HepG2 (cell line): ENCODE data around the gene RBBP8NL. TPM values are rescaled to one million over a fixed set of nuclear protein-coding genes. Genes with fewer than 3 reads are reported as not detected.

Source experiments
- AGO1 ChIP-seq: fragments of 200-400 bp; formaldehyde crosslinking; IDR thresholded peaks from 2 replicates; pipeline ENCODE4 v1.6.1; 2017; ENCODE audit warnings: mild to moderate bottlenecking, low read depth, low read length, moderate library complexity; ENCODE audit not compliant: poor library complexity, severe bottlenecking
- FLYWCH1 ChIP-seq: sonication (generic); formaldehyde crosslinking; IDR thresholded peaks from 2 replicates; pipeline ENCODE4 v1.8.1; 2023; ENCODE audit warnings: mild to moderate bottlenecking, missing genetic modification reagents
- FOXJ3 ChIP-seq: sonication (generic); formaldehyde crosslinking; IDR thresholded peaks from 2 replicates; pipeline ENCODE4 v1.4.0; 2020; ENCODE audit warnings: missing genetic modification reagents, mild to moderate bottlenecking, borderline replicate concordance
- FOXK1 ChIP-seq: sonication (generic); formaldehyde crosslinking; IDR thresholded peaks from 2 replicates; pipeline ENCODE4 v1.4.0; 2020; ENCODE audit warnings: low read depth, missing genetic modification reagents, borderline replicate concordance
- FOXM1 ChIP-seq: sonication (generic); formaldehyde crosslinking; IDR thresholded peaks from 2 replicates; pipeline ENCODE4 v1.5.0; 2020; ENCODE audit warnings: missing genetic modification reagents
- HOXA5 ChIP-seq: sonication (generic); formaldehyde crosslinking; IDR thresholded peaks from 2 replicates; pipeline ENCODE4 v1.4.0; 2020; ENCODE audit warnings: missing genetic modification reagents
- NONO ChIP-seq, 2 experiments: fragments of 450-650 bp in 1 of 2; sonication (generic) in 1 of 2; formaldehyde crosslinking in 1 of 2; IDR thresholded peaks in 1 of 2; conservative IDR thresholded peaks in 1 of 2; 2 replicates each; pipeline versions ENCODE4 v1.6.1 to v1.8.0; 2017 to 2022; ENCODE audit warnings: mild to moderate bottlenecking in 1 of 2, missing genetic modification reagents in 1 of 2, moderate library complexity in 1 of 2
- POLR2AphosphoS2 ChIP-seq: IDR thresholded peaks from 2 replicates; pipeline ENCODE4 v1.6.1; 2011; ENCODE audit warnings: low read depth, low read length, improper control_type of control experiment
- POLR2AphosphoS5 ChIP-seq: IDR thresholded peaks from 2 replicates; pipeline ENCODE4 v1.6.1; 2012; ENCODE audit warnings: low read depth, low read length
- RAD21 ChIP-seq: fragments of 450-650 bp; formaldehyde crosslinking; IDR thresholded peaks from 2 replicates; pipeline ENCODE4 v1.5.0; 2020; ENCODE audit warnings: mild to moderate bottlenecking
- SNAPC2 ChIP-seq: sonication (generic); formaldehyde crosslinking; IDR thresholded peaks from 2 replicates; pipeline ENCODE4 v1.8.1; 2022; ENCODE audit warnings: mild to moderate bottlenecking, missing genetic modification reagents
- TCF7 ChIP-seq: sonication (generic); IDR thresholded peaks from 2 replicates; pipeline ENCODE4 v1.6.1; 2016; ENCODE audit warnings: antibody characterized with exemption, low read depth
- ZBTB21 ChIP-seq: sonication (generic); formaldehyde crosslinking; IDR thresholded peaks from 2 replicates; pipeline ENCODE4 v1.4.0; 2020; ENCODE audit warnings: missing genetic modification reagents
- ZMYM2 ChIP-seq: sonication (generic); formaldehyde crosslinking; IDR thresholded peaks from 2 replicates; pipeline ENCODE4 v1.8.0; 2022; ENCODE audit warnings: mild to moderate bottlenecking, missing genetic modification reagents
- ZNF205 ChIP-seq: IDR thresholded peaks from 2 replicates; pipeline ENCODE4 v1.6.1; 2018; ENCODE audit warnings: missing biosample characterization, missing genetic modification reagents
- ZNF225 ChIP-seq: sonication (generic); formaldehyde crosslinking; IDR thresholded peaks from 2 replicates; pipeline ENCODE4 v1.4.0; 2020; ENCODE audit warnings: mild to moderate bottlenecking, missing genetic modification reagents
- ZNF484 ChIP-seq: sonication (generic); formaldehyde crosslinking; IDR thresholded peaks from 2 replicates; pipeline ENCODE4 v1.5.1; 2020; ENCODE audit warnings: mild to moderate bottlenecking, low read depth, missing genetic modification reagents, borderline replicate concordance
- ZNF792 ChIP-seq: IDR thresholded peaks from 2 replicates; pipeline ENCODE4 v1.6.1; 2016
- polyA plus RNA-seq, 8 experiments: library from polyadenylated mRNA; depleted of rRNA in 3 of 8; stranded (reverse) in 7 of 8; unstranded in 1 of 8; fragments of >200 nt; fragmentation: Illumina TruSeq in 4 of 8; extraction: Trizol in 4 of 8; gene quantifications; 2 replicates each; pipeline versions ENCODE4 v1.2.1 to v1.2.3, GENCODE V29; 2011 to 2016; ENCODE audit warnings: low read depth in 4 of 8, missing spikeins in 1 of 8, mixed read lengths in 1 of 8; ENCODE audit not compliant: insufficient read depth in 1 of 8
- total RNA-seq, 5 experiments: library from RNA; depleted of rRNA; stranded (reverse); fragments of >200 nt; fragmentation: Illumina TruSeq; extraction: Trizol; gene quantifications; 2 replicates each; pipeline ENCODE4 v1.2.3, GENCODE V29; 2016; ENCODE audit warnings: low read depth in 1 of 5
- TF ChIP-seq, protein P1 (sequence below): sonication (generic); formaldehyde crosslinking; IDR thresholded peaks from 2 replicates; pipeline ENCODE4 v1.4.0; 2020; ENCODE audit warnings: mild to moderate bottlenecking, missing genetic modification reagents
- TF ChIP-seq, protein P2 (sequence below): sonication (generic); formaldehyde crosslinking; IDR thresholded peaks from 2 replicates; pipeline ENCODE4 v1.5.1; 2020; ENCODE audit warnings: mild to moderate bottlenecking, missing genetic modification reagents, moderate library complexity
- TF ChIP-seq, protein P3 (sequence below): sonication (generic); formaldehyde crosslinking; IDR thresholded peaks from 2 replicates; pipeline ENCODE4 v1.4.0; 2020; ENCODE audit warnings: missing genetic modification reagents, borderline replicate concordance
- TF ChIP-seq, protein P4 (sequence below): sonication (generic); formaldehyde crosslinking; IDR thresholded peaks from 2 replicates; pipeline ENCODE4 v1.4.0; 2020; ENCODE audit warnings: mild to moderate bottlenecking, missing genetic modification reagents

The RBBP8NL gene
- total and polyA plus RNA-seq, 2 of the 13 experiments (the other 11 are each of a cell fraction or from before 2014, with no cell fraction given) = 0.69 to 0.86 TPM

DNA sequence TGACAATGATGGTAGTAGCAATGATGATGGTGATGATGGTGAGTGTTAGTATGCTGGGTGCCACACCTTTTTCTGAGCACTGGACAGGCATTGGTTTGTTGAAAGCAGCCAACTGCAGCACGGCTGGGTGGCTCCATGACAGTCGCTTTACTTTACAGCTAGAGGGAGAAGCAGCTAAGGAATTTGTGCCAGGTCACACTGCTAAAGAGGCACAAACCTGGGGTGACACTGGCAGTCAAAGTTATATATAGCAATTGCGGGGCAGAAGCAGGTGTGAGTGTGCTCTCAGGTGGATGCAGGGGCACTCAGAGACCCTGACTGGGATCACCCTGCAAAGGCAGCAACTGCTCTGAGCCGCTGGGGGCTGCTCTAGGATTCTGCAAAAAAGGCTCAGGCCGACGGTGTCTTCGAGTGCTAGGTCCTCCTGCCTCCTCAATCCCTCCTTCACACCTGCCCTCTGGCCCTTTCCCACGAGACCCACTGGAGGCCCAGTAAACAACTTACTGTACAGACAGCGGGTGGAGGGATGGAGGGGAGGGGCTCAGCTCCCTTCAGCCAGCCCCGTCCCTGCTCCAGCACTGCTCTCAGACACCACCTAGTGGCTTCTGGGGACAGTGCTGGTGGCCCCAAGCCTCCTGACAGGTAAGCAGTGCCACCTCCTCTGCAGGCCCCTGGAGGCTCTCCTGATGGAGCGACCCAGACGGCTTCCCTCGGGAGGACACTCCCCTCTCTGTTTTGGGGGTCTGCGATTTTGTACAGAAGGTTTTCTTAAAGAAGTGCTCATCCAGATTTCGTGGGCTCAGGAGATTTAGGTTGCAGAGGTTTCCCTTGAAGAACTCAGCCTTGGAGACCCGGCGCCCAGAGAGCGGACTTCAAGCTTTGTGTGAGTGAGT is 44.8 kb downstream of the RBBP8NL start (continued):
- TF ChIP-seq AGO1 = no peak
- TF ChIP-seq, protein P1, sequence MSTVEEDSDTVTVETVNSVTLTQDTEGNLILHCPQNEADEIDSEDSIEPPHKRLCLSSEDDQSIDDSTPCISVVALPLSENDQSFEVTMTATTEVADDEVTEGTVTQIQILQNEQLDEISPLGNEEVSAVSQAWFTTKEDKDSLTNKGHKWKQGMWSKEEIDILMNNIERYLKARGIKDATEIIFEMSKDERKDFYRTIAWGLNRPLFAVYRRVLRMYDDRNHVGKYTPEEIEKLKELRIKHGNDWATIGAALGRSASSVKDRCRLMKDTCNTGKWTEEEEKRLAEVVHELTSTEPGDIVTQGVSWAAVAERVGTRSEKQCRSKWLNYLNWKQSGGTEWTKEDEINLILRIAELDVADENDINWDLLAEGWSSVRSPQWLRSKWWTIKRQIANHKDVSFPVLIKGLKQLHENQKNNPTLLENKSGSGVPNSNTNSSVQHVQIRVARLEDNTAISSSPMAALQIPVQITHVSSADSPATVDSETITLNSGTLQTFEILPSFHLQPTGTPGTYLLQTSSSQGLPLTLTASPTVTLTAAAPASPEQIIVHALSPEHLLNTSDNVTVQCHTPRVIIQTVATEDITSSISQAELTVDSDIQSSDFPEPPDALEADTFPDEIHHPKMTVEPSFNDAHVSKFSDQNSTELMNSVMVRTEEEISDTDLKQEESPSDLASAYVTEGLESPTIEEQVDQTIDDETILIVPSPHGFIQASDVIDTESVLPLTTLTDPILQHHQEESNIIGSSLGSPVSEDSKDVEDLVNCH = no peak
- TF ChIP-seq, protein P2, sequence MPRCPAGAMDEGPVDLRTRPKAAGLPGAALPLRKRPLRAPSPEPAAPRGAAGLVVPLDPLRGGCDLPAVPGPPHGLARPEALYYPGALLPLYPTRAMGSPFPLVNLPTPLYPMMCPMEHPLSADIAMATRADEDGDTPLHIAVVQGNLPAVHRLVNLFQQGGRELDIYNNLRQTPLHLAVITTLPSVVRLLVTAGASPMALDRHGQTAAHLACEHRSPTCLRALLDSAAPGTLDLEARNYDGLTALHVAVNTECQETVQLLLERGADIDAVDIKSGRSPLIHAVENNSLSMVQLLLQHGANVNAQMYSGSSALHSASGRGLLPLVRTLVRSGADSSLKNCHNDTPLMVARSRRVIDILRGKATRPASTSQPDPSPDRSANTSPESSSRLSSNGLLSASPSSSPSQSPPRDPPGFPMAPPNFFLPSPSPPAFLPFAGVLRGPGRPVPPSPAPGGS = no peak
- TF ChIP-seq ZNF792 (CRISPR knock-in tag) = no peak
- peak; percentile 54 for TF ChIP-seq FOXK1 (CRISPR knock-in tag)
- TF ChIP-seq ZMYM2 (CRISPR knock-in tag) = no peak
- TF ChIP-seq FLYWCH1 (CRISPR knock-in tag) = no peak
- peak; percentile 62; the same call in 1 of the 2 replicates for TF ChIP-seq ZNF205 (CRISPR knock-in tag)
- no peak for TF ChIP-seq ZNF484 (CRISPR knock-in tag)
- TF ChIP-seq FOXM1 (CRISPR knock-in tag) = 0 out of 2 replicates have a peak, but pooled peaks have one; percentile 48
- no peak for TF ChIP-seq NONO (IDR thresholded peaks at IDR 0.05)
- 0 out of 2 replicates have a peak, but pooled peaks have one; percentile 0 for TF ChIP-seq NONO (CRISPR knock-in tag; conservative IDR thresholded peaks at IDR 0.05)
- peak; percentile 99 for TF ChIP-seq RAD21
- TF ChIP-seq, protein P3, sequence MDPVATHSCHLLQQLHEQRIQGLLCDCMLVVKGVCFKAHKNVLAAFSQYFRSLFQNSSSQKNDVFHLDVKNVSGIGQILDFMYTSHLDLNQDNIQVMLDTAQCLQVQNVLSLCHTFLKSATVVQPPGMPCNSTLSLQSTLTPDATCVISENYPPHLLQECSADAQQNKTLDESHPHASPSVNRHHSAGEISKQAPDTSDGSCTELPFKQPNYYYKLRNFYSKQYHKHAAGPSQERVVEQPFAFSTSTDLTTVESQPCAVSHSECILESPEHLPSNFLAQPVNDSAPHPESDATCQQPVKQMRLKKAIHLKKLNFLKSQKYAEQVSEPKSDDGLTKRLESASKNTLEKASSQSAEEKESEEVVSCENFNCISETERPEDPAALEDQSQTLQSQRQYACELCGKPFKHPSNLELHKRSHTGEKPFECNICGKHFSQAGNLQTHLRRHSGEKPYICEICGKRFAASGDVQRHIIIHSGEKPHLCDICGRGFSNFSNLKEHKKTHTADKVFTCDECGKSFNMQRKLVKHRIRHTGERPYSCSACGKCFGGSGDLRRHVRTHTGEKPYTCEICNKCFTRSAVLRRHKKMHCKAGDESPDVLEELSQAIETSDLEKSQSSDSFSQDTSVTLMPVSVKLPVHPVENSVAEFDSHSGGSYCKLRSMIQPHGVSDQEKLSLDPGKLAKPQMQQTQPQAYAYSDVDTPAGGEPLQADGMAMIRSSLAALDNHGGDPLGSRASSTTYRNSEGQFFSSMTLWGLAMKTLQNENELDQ (CRISPR knock-in tag) = no peak
- peak; percentile 53; the same call in 1 of the 2 replicates for TF ChIP-seq POLR2AphosphoS5
- no peak for TF ChIP-seq SNAPC2 (CRISPR knock-in tag)
- peak; percentile 44; the same call in 1 of the 2 replicates for TF ChIP-seq ZNF225
- TF ChIP-seq POLR2AphosphoS2 = no peak
- TF ChIP-seq HOXA5 (CRISPR knock-in tag) = peak; percentile 96
- TF ChIP-seq FOXJ3 (CRISPR knock-in tag) = peak; percentile 73
- TF ChIP-seq TCF7 = no peak
- no peak for TF ChIP-seq ZBTB21 (CRISPR knock-in tag)
- TF ChIP-seq, protein P4, sequence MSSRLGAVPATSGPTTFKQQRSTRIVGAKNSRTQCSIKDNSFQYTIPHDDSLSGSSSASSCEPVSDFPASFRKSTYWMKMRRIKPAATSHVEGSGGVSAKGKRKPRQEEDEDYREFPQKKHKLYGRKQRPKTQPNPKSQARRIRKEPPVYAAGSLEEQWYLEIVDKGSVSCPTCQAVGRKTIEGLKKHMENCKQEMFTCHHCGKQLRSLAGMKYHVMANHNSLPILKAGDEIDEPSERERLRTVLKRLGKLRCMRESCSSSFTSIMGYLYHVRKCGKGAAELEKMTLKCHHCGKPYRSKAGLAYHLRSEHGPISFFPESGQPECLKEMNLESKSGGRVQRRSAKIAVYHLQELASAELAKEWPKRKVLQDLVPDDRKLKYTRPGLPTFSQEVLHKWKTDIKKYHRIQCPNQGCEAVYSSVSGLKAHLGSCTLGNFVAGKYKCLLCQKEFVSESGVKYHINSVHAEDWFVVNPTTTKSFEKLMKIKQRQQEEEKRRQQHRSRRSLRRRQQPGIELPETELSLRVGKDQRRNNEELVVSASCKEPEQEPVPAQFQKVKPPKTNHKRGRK (CRISPR knock-in tag) = no peak
